ENCODE results near the gene ADGRD1.

Gene ADGRD1

DNA sequence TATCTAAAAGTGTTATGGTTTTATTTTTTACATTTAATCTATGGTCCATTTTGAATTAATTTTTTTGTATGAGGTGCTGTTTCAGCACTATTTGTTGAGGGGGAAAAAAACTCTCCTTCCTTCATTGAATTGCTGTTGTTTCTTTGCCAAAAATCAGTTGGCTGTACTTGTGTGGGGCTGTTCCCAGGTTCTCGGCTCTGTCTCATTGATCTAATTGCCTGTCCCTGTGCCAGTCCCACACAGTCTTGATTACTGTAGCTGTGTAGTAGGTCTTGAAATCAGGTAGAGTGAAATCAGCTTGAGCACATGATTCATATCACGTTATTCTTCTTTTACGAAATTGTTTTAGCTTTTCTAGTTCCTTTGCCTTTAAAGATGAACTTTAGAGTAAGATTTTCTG is 109.7 kb downstream of the ADGRD1 start:
- H3K36me3 ChIP-seq (ENCODE audit: control insufficient read depth, low read length): no peaks in the 10 kb centered on the region
- H3K9me3 ChIP-seq (ENCODE audit: control insufficient read depth, insufficient read depth, low read length): no peaks in the 10 kb centered on the region
- no peaks in the 10 kb centered on the region for H3K79me2 ChIP-seq (ENCODE audit: control insufficient read depth, low read length)
- no peaks in the 10 kb centered on the region for H3F3A ChIP-seq (ENCODE audit: control insufficient read depth, insufficient read depth)
- no peaks in the 10 kb centered on the region for H4K20me1 ChIP-seq (ENCODE audit: control insufficient read depth, insufficient read depth, low read depth, low read length)
- TF ChIP-seq EZH2phosphoT487 (IDR thresholded peaks at IDR 0.05; ENCODE audit: borderline replicate concordance, low read length): no peak
- TF ChIP-seq, protein P1, sequence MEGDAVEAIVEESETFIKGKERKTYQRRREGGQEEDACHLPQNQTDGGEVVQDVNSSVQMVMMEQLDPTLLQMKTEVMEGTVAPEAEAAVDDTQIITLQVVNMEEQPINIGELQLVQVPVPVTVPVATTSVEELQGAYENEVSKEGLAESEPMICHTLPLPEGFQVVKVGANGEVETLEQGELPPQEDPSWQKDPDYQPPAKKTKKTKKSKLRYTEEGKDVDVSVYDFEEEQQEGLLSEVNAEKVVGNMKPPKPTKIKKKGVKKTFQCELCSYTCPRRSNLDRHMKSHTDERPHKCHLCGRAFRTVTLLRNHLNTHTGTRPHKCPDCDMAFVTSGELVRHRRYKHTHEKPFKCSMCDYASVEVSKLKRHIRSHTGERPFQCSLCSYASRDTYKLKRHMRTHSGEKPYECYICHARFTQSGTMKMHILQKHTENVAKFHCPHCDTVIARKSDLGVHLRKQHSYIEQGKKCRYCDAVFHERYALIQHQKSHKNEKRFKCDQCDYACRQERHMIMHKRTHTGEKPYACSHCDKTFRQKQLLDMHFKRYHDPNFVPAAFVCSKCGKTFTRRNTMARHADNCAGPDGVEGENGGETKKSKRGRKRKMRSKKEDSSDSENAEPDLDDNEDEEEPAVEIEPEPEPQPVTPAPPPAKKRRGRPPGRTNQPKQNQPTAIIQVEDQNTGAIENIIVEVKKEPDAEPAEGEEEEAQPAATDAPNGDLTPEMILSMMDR (IDR thresholded peaks at IDR 0.05; ENCODE audit: low read depth, low read length, poor library complexity, severe bottlenecking): no peak
- H3K27me3 ChIP-seq (ENCODE audit: control insufficient read depth, low read length): 0 out of 2 replicates have a peak, but pooled peaks cover 2% of the 10 kb centered on the region
- H3K27ac ChIP-seq (ENCODE audit: low read depth, low read length): no peak overlapping the region
- peaks cover 14% of the 10 kb centered on the region for H3K4me1 ChIP-seq (ENCODE audit: control insufficient read depth, low read length)
- H3K4me3 ChIP-seq (ENCODE audit: low read length): no peak overlapping the region
- no peaks in the 10 kb centered on the region for H3K9me2 ChIP-seq (replicated peaks; ENCODE audit: control insufficient read depth, low read length)
- no peak overlapping the region for H3K4me2 ChIP-seq (ENCODE audit: low read length)

- Histone ChIP-seq H4K20me1 (ENCODE audit: control insufficient read depth, insufficient read depth, low read depth, low read length) (no peaks in the 10 kb centered on the region), H3K4me1 (ENCODE audit: control insufficient read depth, low read length) (peaks cover 14% of the 10 kb centered on the region), H3K27ac (ENCODE audit: low read depth, low read length) (no peak overlapping the region), H3K79me2 (ENCODE audit: control insufficient read depth, low read length) (no peaks in the 10 kb centered on the region), H3F3A (ENCODE audit: control insufficient read depth, insufficient read depth) (no peaks in the 10 kb centered on the region), H3K9me2 (replicated peaks; ENCODE audit: control insufficient read depth, low read length) (no peaks in the 10 kb centered on the region), H3K4me2 (ENCODE audit: low read length) (no peak overlapping the region), H3K9me3 (ENCODE audit: control insufficient read depth, insufficient read depth, low read length) (no peaks in the 10 kb centered on the region), H3K27me3 (ENCODE audit: control insufficient read depth, low read length) (0 out of 2 replicates have a peak, but pooled peaks cover 2% of the 10 kb centered on the region), H3K4me3 (ENCODE audit: low read length) (no peak overlapping the region), H3K36me3 (ENCODE audit: control insufficient read depth, low read length) (no peaks in the 10 kb centered on the region)
- TF ChIP-seq, protein P1 (IDR thresholded peaks at IDR 0.05; ENCODE audit: low read depth, low read length, poor library complexity, severe bottlenecking): no peak
- no peak for TF ChIP-seq EZH2phosphoT487 (IDR thresholded peaks at IDR 0.05; ENCODE audit: borderline replicate concordance, low read length)
These were observed 110.3 kb downstream of the ADGRD1 start for GRCh38 chr12:131063960-131064359.

DNA sequence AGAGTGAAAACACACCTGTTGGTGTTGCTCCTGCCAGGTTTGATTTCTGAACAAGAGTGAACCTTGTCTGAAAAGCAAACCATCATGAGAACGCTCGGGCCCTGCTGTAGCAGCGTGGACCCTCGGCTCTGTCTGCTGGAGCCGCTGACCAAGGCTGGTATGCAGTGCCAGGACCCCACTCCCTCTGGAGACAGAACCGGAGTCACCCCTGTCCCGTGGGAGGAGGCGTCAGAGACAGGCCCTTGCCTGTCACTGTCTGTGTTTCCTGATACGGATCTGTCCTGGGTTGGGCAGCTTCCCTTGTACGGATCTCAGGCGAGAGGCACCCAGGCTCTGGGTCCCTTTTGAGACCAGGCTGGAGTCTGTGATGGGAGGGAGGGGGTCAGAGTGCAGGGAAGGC is 111.6 kb downstream of the ADGRD1 start:
- H3K27me3 ChIP-seq (ENCODE audit: control insufficient read depth, low read length): 0 out of 2 replicates have a peak, but pooled peaks cover 2% of the 10 kb centered on the region
- H4K20me1 ChIP-seq (ENCODE audit: control insufficient read depth, insufficient read depth, low read depth, low read length): no peaks in the 10 kb centered on the region
- no peak overlapping the region for H3K4me3 ChIP-seq (ENCODE audit: low read length)
- no peaks in the 10 kb centered on the region for H3K79me2 ChIP-seq (ENCODE audit: control insufficient read depth, low read length)
- H3K36me3 ChIP-seq (ENCODE audit: control insufficient read depth, low read length): no peaks in the 10 kb centered on the region
- H3K27ac ChIP-seq (ENCODE audit: low read depth, low read length): no peak overlapping the region
- H3K4me1 ChIP-seq (ENCODE audit: control insufficient read depth, low read length): peaks cover 14% of the 10 kb centered on the region
- no peaks in the 10 kb centered on the region for H3K9me2 ChIP-seq (replicated peaks; ENCODE audit: control insufficient read depth, low read length)
- no peak overlapping the region for H3K4me2 ChIP-seq (ENCODE audit: low read length)
- TF ChIP-seq EZH2phosphoT487 (IDR thresholded peaks at IDR 0.05; ENCODE audit: borderline replicate concordance, low read length): no peak
- TF ChIP-seq, protein P1 (IDR thresholded peaks at IDR 0.05; ENCODE audit: low read depth, low read length, poor library complexity, severe bottlenecking): no peak
- no peaks in the 10 kb centered on the region for H3K9me3 ChIP-seq (ENCODE audit: control insufficient read depth, insufficient read depth, low read length)
- H3F3A ChIP-seq (ENCODE audit: control insufficient read depth, insufficient read depth): no peaks in the 10 kb centered on the region
